ACC112 (cell line): ENCODE data around the gene SRGAP2C.
A peak's percentile ranks its signal among the peaks of the same experiment; 100 is the strongest.
"Not testable (repeated sequence)": the region's sequence is repeated elsewhere in the genome, so short reads cannot be mapped to it uniquely, and the experiment has no call there.

Experiments used
- H2AFZ ChIP-seq: fragments of 200-600 bp; sonication (generic); one replicate; pipeline ENCODE4 v1.6.0; 2017; ENCODE audit warnings: antibody characterized with exemption, low read length; ENCODE audit not compliant: unreplicated experiment
- H3K27ac ChIP-seq: fragments of 200-600 bp; sonication (generic); 2 replicates; pipeline ENCODE4 v1.5.1; 2014; ENCODE audit warnings: low read depth, mild to moderate bottlenecking, antibody characterized with exemption, low read length, moderate library complexity
- H3K27me3 ChIP-seq: fragments of 200-600 bp; sonication (generic); 2 replicates; pipeline ENCODE4 v1.6.1; 2014; ENCODE audit warnings: mild to moderate bottlenecking, antibody characterized with exemption, low read length, moderate library complexity, mixed read lengths; ENCODE audit not compliant: insufficient read depth
- H3K36me3 ChIP-seq: fragments of 200-600 bp; sonication (generic); 2 replicates; pipeline ENCODE4 v1.6.1; 2016; ENCODE audit warnings: mild to moderate bottlenecking, antibody characterized with exemption, low read length, moderate library complexity, mixed read lengths; ENCODE audit not compliant: insufficient read depth
- H3K4me1 ChIP-seq: fragments of 200-600 bp; sonication (generic); one replicate; pipeline ENCODE4 v1.6.1; 2016; ENCODE audit warnings: low read length, mixed read lengths; ENCODE audit not compliant: insufficient read depth, unreplicated experiment, control insufficient read depth
- H3K4me3 ChIP-seq: fragments of 200-600 bp; sonication (generic); 2 replicates; pipeline ENCODE4 v1.5.1; 2014; ENCODE audit warnings: mild to moderate bottlenecking, low read depth, low read length
- H3K79me2 ChIP-seq: fragments of 200-600 bp; sonication (generic); one replicate; pipeline ENCODE4 v1.6.0; 2016; ENCODE audit warnings: low read length; ENCODE audit not compliant: control insufficient read depth, unreplicated experiment, insufficient read depth

Gene SRGAP2C

GRCh38 chr1:121389895-121390560 lies 205.3 kb downstream of the SRGAP2C start:
- H3K36me3 ChIP-seq, H3K27ac ChIP-seq, H3K27me3 ChIP-seq, H3K4me1 ChIP-seq, H3K79me2 ChIP-seq, H3K4me3 ChIP-seq, H2AFZ ChIP-seq: not testable (repeated sequence)

DNA sequence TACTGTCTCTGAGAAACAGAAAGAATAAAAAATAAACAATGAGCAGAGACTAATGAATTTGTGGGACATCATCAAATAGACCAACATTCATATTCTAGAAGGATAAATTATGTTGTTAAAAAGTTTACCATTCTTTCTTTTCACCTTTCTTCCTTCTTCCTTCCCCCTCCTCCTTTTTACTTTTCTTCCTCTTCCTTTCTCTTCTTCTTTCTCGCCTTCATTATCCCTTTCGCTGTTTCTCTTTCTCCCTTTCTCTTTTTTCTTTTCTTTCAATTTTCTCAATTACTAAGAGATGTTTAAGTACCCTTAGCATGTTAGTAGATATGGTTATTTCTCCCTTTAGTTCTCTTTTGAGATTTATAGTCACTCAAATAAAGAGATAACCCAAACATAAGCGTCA lies 207.4 kb downstream of the SRGAP2C start:
- H3K4me1 ChIP-seq, H3K27me3 ChIP-seq, H3K79me2 ChIP-seq, H2AFZ ChIP-seq, H3K4me3 ChIP-seq, H3K27ac ChIP-seq, H3K36me3 ChIP-seq: not testable (repeated sequence)

GRCh38 chr1:121395718-121396201 lies 211.0 kb downstream of the SRGAP2C start:
- H3K4me1 ChIP-seq, H3K27ac ChIP-seq, H3K27me3 ChIP-seq, H3K79me2 ChIP-seq, H3K36me3 ChIP-seq, H2AFZ ChIP-seq: not testable (repeated sequence)
- peak overlapping the region; percentile 78 for H3K4me3 ChIP-seq

DNA sequence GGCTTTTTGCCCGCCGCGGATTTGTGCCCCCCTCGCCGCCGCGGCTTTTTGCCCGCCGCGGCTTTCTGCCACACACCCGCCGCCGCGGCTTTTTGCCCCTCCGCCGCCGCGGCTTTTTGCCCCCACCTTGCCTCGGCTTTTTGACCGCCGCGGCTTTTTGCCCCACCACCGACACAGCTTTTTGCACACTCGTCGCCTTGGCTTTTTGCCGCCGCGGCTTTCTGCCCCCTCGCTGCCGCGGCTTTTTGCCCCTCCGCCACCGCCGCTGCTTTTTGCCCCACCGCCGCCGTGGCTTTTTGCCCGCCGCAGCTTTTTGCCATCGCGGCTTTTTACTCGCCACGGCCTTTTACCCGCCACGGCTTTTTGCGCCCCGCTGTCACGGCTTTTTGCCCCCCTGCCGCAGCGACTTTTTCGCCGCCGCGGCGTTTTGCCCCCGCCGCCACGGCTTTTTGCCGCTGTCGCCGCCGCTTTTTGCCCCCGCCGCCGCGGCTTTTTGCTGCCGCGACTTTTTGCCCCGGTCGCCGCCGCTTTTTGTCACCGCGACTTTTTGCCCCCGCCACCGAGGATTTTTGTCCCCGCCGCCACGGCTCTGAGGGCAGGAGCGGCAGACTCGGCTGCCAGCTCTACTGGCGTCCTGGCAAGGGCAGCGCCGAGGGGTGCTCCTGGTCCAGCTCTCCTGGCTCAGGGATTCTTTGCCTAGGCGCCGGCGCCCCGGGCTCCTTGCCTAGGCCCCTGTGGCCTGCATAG lies 211.7 kb downstream of the SRGAP2C start:
- not testable (repeated sequence) for H3K4me1 ChIP-seq, H2AFZ ChIP-seq, H3K79me2 ChIP-seq, H3K36me3 ChIP-seq, H3K27ac ChIP-seq, H3K27me3 ChIP-seq
- H3K4me3 ChIP-seq, result peak overlapping the region; percentile 78

DNA sequence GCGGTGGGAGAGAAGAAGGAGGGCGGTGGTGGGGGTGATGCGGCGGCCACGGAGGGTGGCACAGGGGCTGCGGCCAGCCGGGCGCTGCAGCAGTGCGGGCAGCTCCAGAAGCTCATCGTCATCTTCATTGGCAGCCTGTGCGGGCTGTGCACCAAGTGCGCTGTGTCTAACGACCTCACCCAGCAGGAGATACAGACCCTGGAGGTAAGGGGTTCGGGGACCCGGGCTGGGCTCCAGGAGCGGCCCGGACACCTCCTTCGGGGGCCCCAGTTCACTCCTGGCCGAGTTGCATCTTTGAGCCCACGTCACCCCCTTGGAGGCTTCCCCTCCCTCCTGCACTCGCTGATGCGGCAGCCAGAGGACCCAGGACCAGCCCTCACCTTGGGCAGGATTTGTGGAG lies 212.3 kb downstream of the SRGAP2C start:
- H2AFZ ChIP-seq, H3K36me3 ChIP-seq, H3K27ac ChIP-seq, H3K27me3 ChIP-seq, H3K79me2 ChIP-seq, H3K4me1 ChIP-seq: not testable (repeated sequence)
- peak overlapping the region; percentile 78 for H3K4me3 ChIP-seq

DNA sequence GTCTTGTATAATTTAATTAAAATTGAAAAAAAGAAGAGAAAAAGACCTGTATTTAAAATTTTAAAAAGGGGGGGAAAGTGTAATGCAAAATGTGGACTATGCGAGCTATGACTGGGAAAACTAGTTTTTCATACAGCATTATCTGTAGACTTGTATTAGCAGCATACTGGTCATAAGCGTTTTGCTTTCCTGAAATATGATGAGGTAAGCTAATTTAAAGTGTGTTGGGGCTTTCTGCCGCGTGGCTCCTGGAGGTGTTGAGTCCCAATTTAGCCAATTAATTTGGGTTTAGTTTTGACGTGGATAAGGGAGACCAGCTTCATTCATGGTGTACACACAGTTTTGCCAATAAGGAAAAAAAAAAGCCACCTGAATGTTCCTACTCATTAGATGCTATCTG lies 214.4 kb downstream of the SRGAP2C start:
- H2AFZ ChIP-seq, H3K4me1 ChIP-seq, H3K79me2 ChIP-seq, H3K27ac ChIP-seq, H3K4me3 ChIP-seq, H3K27me3 ChIP-seq, H3K36me3 ChIP-seq: not testable (repeated sequence)

DNA sequence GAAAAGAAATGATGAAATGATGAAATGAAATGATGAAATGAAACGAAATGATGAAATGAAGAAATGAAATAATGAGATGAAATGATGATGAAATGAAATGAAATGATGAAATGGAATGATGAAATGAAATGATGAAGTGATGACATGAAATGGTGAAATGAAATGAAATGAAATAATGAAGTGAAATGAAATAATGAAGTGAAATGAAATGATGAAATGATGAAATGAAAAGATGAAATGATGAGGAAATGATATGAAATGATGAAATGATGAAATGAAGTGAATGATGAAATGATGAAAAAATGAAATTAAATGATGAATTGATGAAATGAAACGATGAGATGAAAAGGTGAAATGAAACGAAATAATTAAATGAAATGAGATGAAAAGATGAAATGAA lies 215.3 kb downstream of the SRGAP2C start:
- H3K4me1 ChIP-seq, H3K36me3 ChIP-seq, H3K4me3 ChIP-seq: not testable (repeated sequence)

GRCh38 chr1:121400541-121401310 lies 216.0 kb downstream of the SRGAP2C start:
- H3K4me1 ChIP-seq, H3K36me3 ChIP-seq, H3K27ac ChIP-seq, H2AFZ ChIP-seq, H3K79me2 ChIP-seq, H3K4me3 ChIP-seq, H3K27me3 ChIP-seq: not testable (repeated sequence)

More for the DNA sequence above, 215.3 kb downstream of the SRGAP2C start:
- H2AFZ ChIP-seq, H3K79me2 ChIP-seq, H3K27ac ChIP-seq, H3K27me3 ChIP-seq: not testable (repeated sequence)

- not testable (repeated sequence) for H3K27ac ChIP-seq, H3K36me3 ChIP-seq, H3K4me3 ChIP-seq, H3K79me2 ChIP-seq, H2AFZ ChIP-seq, H3K27me3 ChIP-seq, H3K4me1 ChIP-seq
Observed at GRCh38 chr1:121401375-121401955, 216.7 kb downstream of the SRGAP2C start.

DNA sequence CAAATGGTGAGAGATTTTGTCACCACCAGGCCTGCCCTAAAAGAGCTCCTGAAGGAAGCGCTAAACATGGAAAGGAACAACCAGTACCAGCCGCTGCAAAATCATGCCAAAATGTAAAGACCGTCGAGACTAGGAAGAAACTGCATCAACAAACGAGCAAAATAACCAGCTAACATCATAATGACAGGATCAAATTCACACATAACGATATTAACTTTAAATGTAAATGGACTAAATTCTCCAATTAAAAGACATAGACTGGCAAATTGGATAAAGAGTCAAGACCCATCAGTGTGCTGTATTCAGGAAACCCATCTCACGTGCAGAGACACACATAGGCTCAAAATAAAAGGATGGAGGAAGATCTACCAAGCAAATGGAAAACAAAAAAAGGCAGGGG lies 218.5 kb downstream of the SRGAP2C start:
- H3K4me3 ChIP-seq, H3K27ac ChIP-seq, H3K36me3 ChIP-seq, H3K4me1 ChIP-seq, H2AFZ ChIP-seq, H3K27me3 ChIP-seq, H3K79me2 ChIP-seq: not testable (repeated sequence)
